Panc1 (cell line): Measurements from ENCODE around the gene ZNF629. TPM values are rescaled to one million over a fixed set of nuclear protein-coding genes. Genes with fewer than 3 reads are reported as not detected.

Experiments used
- ATAC-seq: fragments of 200-7000 bp; cut with Tn5 transposase; 2 replicates; pipeline ENCODE4 v1.9.1; 2020; ENCODE audit warnings: mild to moderate bottlenecking, moderate library complexity
- BruUV-seq: library from RNA; stranded (reverse); fragments of 400-500 nt; replicated peaks from 2 replicates; lab custom pipeline; 2021; lab: Mats Ljungman, UMichigan
- CTCF ChIA-PET: fragments of 300-600 bp; sonication (Branson Sonifier 250); formaldehyde crosslinking; loops from one replicate; lab custom pipeline; 2022; ENCODE audit warnings: antibody characterized with exemption; lab: Charles Lee
- POLR2A ChIA-PET: fragments of 300-600 bp; sonication (Branson Sonifier 250); formaldehyde crosslinking; loops from one replicate; lab custom pipeline; 2022; ENCODE audit warnings: antibody characterized with exemption; lab: Charles Lee
- DNase-seq: peaks from one replicate; pipeline ENCODE4 v3.0.0-alpha.2; 2010; ENCODE audit warnings: low read depth, low spot score
- H3K27ac ChIP-seq: 2 replicates; pipeline ENCODE4 v1.5.1; 2011; ENCODE audit warnings: mild to moderate bottlenecking, low read length, inconsistent platforms
- H3K27me3 ChIP-seq: fragments of 200-500 bp; sonication (Bioruptor generic); 2 replicates; pipeline ENCODE4 v1.6.0; 2014; ENCODE audit warnings: low read length, inconsistent platforms; ENCODE audit not compliant: control insufficient read depth, insufficient read depth
- H3K36me3 ChIP-seq: fragments of 200-500 bp; sonication (Bioruptor generic); 2 replicates; pipeline ENCODE4 v1.5.1; 2014; ENCODE audit warnings: inconsistent platforms, mild to moderate bottlenecking, low read length, moderate library complexity; ENCODE audit not compliant: control insufficient read depth, insufficient read depth
- H3K4me1 ChIP-seq: 2 replicates; pipeline ENCODE4 v1.5.1; 2011; ENCODE audit warnings: inconsistent platforms, mild to moderate bottlenecking, low read length, moderate library complexity; ENCODE audit not compliant: control insufficient read depth, insufficient read depth
- H3K4me3 ChIP-seq, 2 experiments: 2 replicates each; pipeline ENCODE4 v1.5.1; 2011 to 2012; ENCODE audit warnings: low read depth in 2 of 2, low read length in 2 of 2, mild to moderate bottlenecking in 2 of 2, inconsistent platforms in 1 of 2, moderate library complexity in 1 of 2
- H3K9me3 ChIP-seq: fragments of 200-500 bp; sonication (Bioruptor generic); 2 replicates; pipeline ENCODE4 v1.5.1; 2014; ENCODE audit warnings: low read depth, mild to moderate bottlenecking, inconsistent platforms, low read length, moderate library complexity; ENCODE audit not compliant: control insufficient read depth, insufficient read depth
- CTCF ChIP-seq: fragments of 450-650 bp; IDR thresholded peaks from 2 replicates; pipeline ENCODE4 v1.5.1; 2017; ENCODE audit warnings: mild to moderate bottlenecking
- POLR2AphosphoS5 ChIP-seq: IDR thresholded peaks from 2 replicates; pipeline ENCODE4 v1.6.1; 2012; ENCODE audit warnings: mild to moderate bottlenecking, low read depth, low read length, moderate library complexity
- REST ChIP-seq, 2 experiments: IDR thresholded peaks; 2 replicates each; pipeline ENCODE4 v1.6.1; 2011 to 2012; ENCODE audit warnings: low read depth in 2 of 2, control low read depth in 1 of 2, low read length in 1 of 2, mild to moderate bottlenecking in 1 of 2, moderate library complexity in 1 of 2; ENCODE audit not compliant: insufficient read depth in 1 of 2
- SIN3A ChIP-seq: IDR thresholded peaks from 2 replicates; pipeline ENCODE4 v1.6.1; 2012; ENCODE audit warnings: low read depth, mild to moderate bottlenecking, low read length, moderate library complexity, borderline replicate concordance; ENCODE audit not compliant: insufficient read depth
- TCF7L2 ChIP-seq: IDR thresholded peaks from 2 replicates; pipeline ENCODE4 v1.6.1; 2011; ENCODE audit warnings: mild to moderate bottlenecking, low read depth, low read length, inconsistent platforms
- in situ Hi-C: cut with HindIII; loops from 2 replicates; pipeline ENCODE4 v1.10.0; 2016; ENCODE audit warnings: low sequenced_read_pairs, low pct_unique_long_range_greater_than_20kb
- intact Hi-C: fragments of 100-400 bp; cut with micrococcal nuclease; formaldehyde crosslinking; loops from one replicate; pipeline ENCODE4 v1.10.0; 2022; ENCODE audit not compliant: unreplicated experiment
- total RNA-seq: library from RNA; stranded (reverse); gene quantifications from one replicate; pipeline ENCODE4 v1.2.1, GENCODE V29; 2021; ENCODE audit not compliant: unreplicated experiment

Gene ZNF629
- total RNA-seq, 1 experiment from 2014 or later, result 19.2 TPM

- in situ Hi-C loops (no loop called here), intact Hi-C loops (no loop called here)
- H3K36me3 ChIP-seq, result peaks cover 7% of the 10 kb centered on the region
- BruUV-seq, result no TSS peak
- no peak overlapping the region for H3K27ac ChIP-seq
- DNase-seq, result no peak
- H3K9me3 ChIP-seq, result no peaks in the 10 kb centered on the region
- no peaks in the 10 kb centered on the region for H3K27me3 ChIP-seq
- no peak overlapping the region for H3K4me3 ChIP-seq
- peaks cover 29% of the 10 kb centered on the region for H3K4me1 ChIP-seq
- ChIA-PET POLR2A (interaction anchor here (0.6 kb wide), 1 partner anchor 52 kb away, joined by 6 read pairs; no protein-coding TSS in a partner anchor), CTCF (no interaction called here)
- TF ChIP-seq SIN3A (no peak), POLR2AphosphoS5 (no peak), REST (IDR thresholded peaks at IDR 0.05; ENCODE audit: insufficient read depth in 1 of 2, low read depth in 2 of 2, low read length in 1 of 2) (no peak), CTCF (no peak)
- no peak for ATAC-seq
These were observed 42.8 kb downstream of the ZNF629 start for GRCh38 chr16:30744183-30744582.

- H3K27me3 ChIP-seq, result no peaks in the 10 kb centered on the region
- ATAC-seq, result no peak
- H3K36me3 ChIP-seq, result peaks cover 7% of the 10 kb centered on the region
- in situ Hi-C loops (no loop called here), intact Hi-C loops (no loop called here)
- DNase-seq, result no peak
- H3K4me3 ChIP-seq, result no peak overlapping the region
- TF ChIP-seq REST (IDR thresholded peaks at IDR 0.05; ENCODE audit: insufficient read depth in 1 of 2, low read depth in 2 of 2, low read length in 1 of 2), result no peak
- no peak for TF ChIP-seq SIN3A
- no peak for TF ChIP-seq CTCF
- TF ChIP-seq TCF7L2, result no peak
- TF ChIP-seq POLR2AphosphoS5, result no peak
- ChIA-PET CTCF (no interaction called here), POLR2A (interaction anchor here (0.6 kb wide), 1 partner anchor 51 kb away, joined by 6 read pairs; no protein-coding TSS in a partner anchor)
- no TSS peak for BruUV-seq
- no peak overlapping the region for H3K27ac ChIP-seq
- H3K4me1 ChIP-seq, result peaks cover 29% of the 10 kb centered on the region
- no peaks in the 10 kb centered on the region for H3K9me3 ChIP-seq
These were observed 43.3 kb downstream of the ZNF629 start for GRCh38 chr16:30743716-30744115.
